Astrocyte (in vitro differentiated cells and primary cell): Measurements from ENCODE around the gene DBP. TPM values are rescaled to one million over a fixed set of nuclear protein-coding genes. Genes with fewer than 3 reads are reported as not detected.

ENCODE experiments used
- DNase-seq: peaks from one replicate; pipeline ENCODE4 v3.0.0-alpha.2; 2010; ENCODE audit warnings: low read depth
- FAIRE-seq: peaks from 2 replicates; lab custom pipeline; 2011; peaks lifted over from hg19 to GRCh38; lab: Jason Lieb, UNC
- H2AFZ ChIP-seq: 2 replicates; pipeline ENCODE4 v1.6.0; 2012; ENCODE audit warnings: low read depth, low read length, inconsistent platforms
- H3K27ac ChIP-seq: 2 replicates; pipeline ENCODE4 v1.5.1; 2011; ENCODE audit warnings: low read depth, low read length, inconsistent platforms
- H3K27me3 ChIP-seq: 2 replicates; pipeline ENCODE4 v1.6.0; 2011; ENCODE audit warnings: low read length, inconsistent platforms; ENCODE audit not compliant: insufficient read depth
- H3K36me3 ChIP-seq: 2 replicates; pipeline ENCODE4 v1.5.1; 2011; ENCODE audit warnings: low read length, inconsistent platforms; ENCODE audit not compliant: insufficient read depth
- H3K4me1 ChIP-seq: 2 replicates; pipeline ENCODE4 v1.5.1; 2011; ENCODE audit warnings: low read length, inconsistent platforms; ENCODE audit not compliant: insufficient read depth
- H3K4me2 ChIP-seq: 2 replicates; pipeline ENCODE4 v1.6.0; 2012; ENCODE audit warnings: low read length, inconsistent platforms
- H3K4me3 ChIP-seq: 2 replicates; pipeline ENCODE4 v1.5.1; 2011; ENCODE audit warnings: low read depth, mild to moderate bottlenecking, low read length, inconsistent platforms; ENCODE audit not compliant: insufficient read depth
- H3K79me2 ChIP-seq: 2 replicates; pipeline ENCODE4 v1.6.0; 2012; ENCODE audit warnings: mild to moderate bottlenecking, low read length, inconsistent platforms; ENCODE audit not compliant: insufficient read depth
- H3K9ac ChIP-seq: 2 replicates; pipeline ENCODE4 v1.6.0; 2012; ENCODE audit warnings: mild to moderate bottlenecking, low read length, inconsistent platforms
- H3K9me3 ChIP-seq: 2 replicates; pipeline ENCODE4 v1.5.1; 2012; ENCODE audit warnings: low read depth, mild to moderate bottlenecking, low read length, inconsistent platforms; ENCODE audit not compliant: insufficient read depth
- H4K20me1 ChIP-seq: 2 replicates; pipeline ENCODE4 v1.6.0; 2012; ENCODE audit warnings: low read length, inconsistent platforms; ENCODE audit not compliant: insufficient read depth
- H3K27ac Mint-ChIP-seq: one replicate; pipeline ENCODE4 v1.8.0; 2021; ENCODE audit warnings: mild to moderate bottlenecking, mixed read lengths; ENCODE audit not compliant: unreplicated experiment
- H3K27me3 Mint-ChIP-seq: one replicate; pipeline ENCODE4 v1.8.0; 2021; ENCODE audit warnings: low read depth, mixed read lengths; ENCODE audit not compliant: unreplicated experiment
- H3K36me3 Mint-ChIP-seq: one replicate; pipeline ENCODE4 v1.8.0; 2021; ENCODE audit warnings: low read depth, mixed read lengths; ENCODE audit not compliant: unreplicated experiment
- H3K4me1 Mint-ChIP-seq: one replicate; pipeline ENCODE4 v1.8.0; 2021; ENCODE audit warnings: low read depth, mixed read lengths; ENCODE audit not compliant: unreplicated experiment
- H3K4me3 Mint-ChIP-seq: one replicate; pipeline ENCODE4 v1.8.0; 2021; ENCODE audit warnings: mild to moderate bottlenecking, moderate library complexity, mixed read lengths; ENCODE audit not compliant: unreplicated experiment
- H3K9me3 Mint-ChIP-seq: one replicate; pipeline ENCODE4 v1.8.0; 2021; ENCODE audit warnings: mild to moderate bottlenecking, mixed read lengths; ENCODE audit not compliant: unreplicated experiment
- EZH2 ChIP-seq: IDR thresholded peaks from 2 replicates; pipeline ENCODE4 v1.6.1; 2012; ENCODE audit warnings: mild to moderate bottlenecking, low read length, inconsistent platforms; ENCODE audit not compliant: insufficient read depth
- total RNA-seq: library from RNA; stranded (reverse); gene quantifications from 2 replicates; pipeline ENCODE4 v1.2.1, GENCODE V29; 2021
- TF ChIP-seq, protein P1 (sequence below): IDR thresholded peaks from 2 replicates; pipeline ENCODE4 v1.5.1; 2011; ENCODE audit warnings: low read depth, mild to moderate bottlenecking, inconsistent platforms, low read length, moderate library complexity; ENCODE audit not compliant: insufficient read depth

DBP gene
- total RNA-seq, 1 donor from 2014 or later = 1.2 TPM

DNA sequence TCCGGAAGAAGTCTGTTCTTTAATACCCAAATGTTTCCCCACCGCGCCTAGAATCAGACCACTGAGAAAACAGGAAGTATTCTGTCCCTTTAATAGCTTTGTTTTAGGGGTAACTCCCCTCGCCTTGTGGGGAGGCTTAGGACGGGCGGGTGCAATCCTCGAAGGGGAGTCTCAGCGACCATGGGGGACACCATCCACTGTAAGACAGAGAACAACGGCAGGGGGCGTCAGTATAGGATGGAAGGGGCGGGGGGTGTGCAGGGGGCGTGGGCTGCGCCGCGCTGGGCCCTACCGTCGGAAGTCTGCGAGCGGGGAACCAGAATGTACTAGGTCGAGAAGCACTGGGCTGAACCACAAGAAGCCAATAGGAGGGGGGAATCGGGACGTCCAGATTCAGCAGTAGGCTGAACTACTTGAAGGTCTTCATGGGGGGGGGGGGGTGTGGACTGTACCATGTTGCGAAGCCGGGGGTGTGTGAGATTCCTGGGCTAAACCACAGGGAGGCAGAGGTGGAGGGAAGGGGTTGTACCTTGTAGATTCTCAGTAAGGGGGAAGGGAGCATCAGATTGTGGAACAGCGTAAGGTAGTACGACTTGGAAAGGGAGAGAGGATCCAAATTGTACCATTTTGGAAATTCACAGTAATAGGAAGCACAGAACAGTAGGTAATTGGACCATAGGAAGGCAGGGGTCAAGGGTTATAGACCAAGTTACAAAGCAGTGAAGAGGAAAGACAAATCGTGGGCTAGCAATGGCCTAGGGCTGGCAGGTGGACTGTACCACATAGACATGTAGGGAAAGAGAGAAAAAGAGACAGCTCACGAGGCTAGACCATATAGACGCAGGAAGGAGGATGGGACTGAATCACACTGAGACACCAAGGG lies 1.0 kb upstream of the DBP start:
- FAIRE-seq = no peak
- peak overlapping the region; percentile 80 for H3K9ac ChIP-seq
- Mint-ChIP-seq H3K27ac (peak overlapping the region; percentile 99), H3K36me3 (peaks cover 2% of the 10 kb centered on the region), H3K27me3 (peaks cover 7% of the 10 kb centered on the region), H3K9me3 (no peaks in the 10 kb centered on the region), H3K4me3 (peak overlapping the region; percentile 83), H3K4me1 (peaks cover 3% of the 10 kb centered on the region)
- H3K9me3 ChIP-seq = no peaks in the 10 kb centered on the region
- H3K4me1 ChIP-seq = peaks cover 34% of the 10 kb centered on the region
- no peak for TF ChIP-seq EZH2
- TF ChIP-seq, protein P1, sequence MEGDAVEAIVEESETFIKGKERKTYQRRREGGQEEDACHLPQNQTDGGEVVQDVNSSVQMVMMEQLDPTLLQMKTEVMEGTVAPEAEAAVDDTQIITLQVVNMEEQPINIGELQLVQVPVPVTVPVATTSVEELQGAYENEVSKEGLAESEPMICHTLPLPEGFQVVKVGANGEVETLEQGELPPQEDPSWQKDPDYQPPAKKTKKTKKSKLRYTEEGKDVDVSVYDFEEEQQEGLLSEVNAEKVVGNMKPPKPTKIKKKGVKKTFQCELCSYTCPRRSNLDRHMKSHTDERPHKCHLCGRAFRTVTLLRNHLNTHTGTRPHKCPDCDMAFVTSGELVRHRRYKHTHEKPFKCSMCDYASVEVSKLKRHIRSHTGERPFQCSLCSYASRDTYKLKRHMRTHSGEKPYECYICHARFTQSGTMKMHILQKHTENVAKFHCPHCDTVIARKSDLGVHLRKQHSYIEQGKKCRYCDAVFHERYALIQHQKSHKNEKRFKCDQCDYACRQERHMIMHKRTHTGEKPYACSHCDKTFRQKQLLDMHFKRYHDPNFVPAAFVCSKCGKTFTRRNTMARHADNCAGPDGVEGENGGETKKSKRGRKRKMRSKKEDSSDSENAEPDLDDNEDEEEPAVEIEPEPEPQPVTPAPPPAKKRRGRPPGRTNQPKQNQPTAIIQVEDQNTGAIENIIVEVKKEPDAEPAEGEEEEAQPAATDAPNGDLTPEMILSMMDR = no peak
- H3K27me3 ChIP-seq = peaks cover 3% of the 10 kb centered on the region
- H3K4me3 ChIP-seq = peak overlapping the region; percentile 64
- peak overlapping the region; percentile 88 for H3K4me2 ChIP-seq
- no peaks in the 10 kb centered on the region for H3K79me2 ChIP-seq
- H3K27ac ChIP-seq = peak overlapping the region; percentile 42
- H3K36me3 ChIP-seq = no peaks in the 10 kb centered on the region
- H4K20me1 ChIP-seq = no peaks in the 10 kb centered on the region
- peak; percentile 94 for DNase-seq
- H2AFZ ChIP-seq = peak overlapping the region; percentile 88

DNA sequence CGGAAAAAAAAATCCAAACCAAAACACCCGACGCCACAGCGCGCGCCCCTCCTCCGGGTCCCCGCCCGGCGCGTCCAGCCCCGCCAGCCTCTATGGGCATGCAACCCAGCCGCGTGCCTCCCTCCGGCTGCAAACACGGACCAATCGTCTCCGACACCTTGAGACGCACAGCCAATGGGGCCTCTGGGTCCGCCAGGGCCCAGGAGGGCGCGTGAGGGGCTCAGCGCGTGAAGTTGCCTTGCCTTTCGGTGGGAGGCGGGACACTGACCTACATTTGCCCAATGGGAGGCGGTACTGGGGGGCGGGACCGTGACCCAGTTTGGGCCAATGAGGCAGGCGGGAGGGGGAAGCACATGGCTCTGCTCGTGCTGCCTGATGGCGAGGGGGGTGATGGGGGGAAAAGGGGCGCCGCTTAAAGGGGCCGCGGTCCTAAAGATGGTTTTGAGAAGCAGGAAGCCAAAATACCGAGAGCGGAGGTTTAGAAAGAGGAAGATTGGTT lies 319 bp upstream of the DBP start:
- TF ChIP-seq, protein P1 = no peak
- no peak for TF ChIP-seq EZH2
- H3K79me2 ChIP-seq = no peaks in the 10 kb centered on the region
- peak overlapping the region; percentile 80 for H3K9ac ChIP-seq
- H3K4me2 ChIP-seq = peak overlapping the region; percentile 88
- no peak for FAIRE-seq
- H3K27me3 ChIP-seq = peaks cover 3% of the 10 kb centered on the region
- no peaks in the 10 kb centered on the region for H4K20me1 ChIP-seq
- H3K27ac Mint-ChIP-seq = peak overlapping the region; percentile 99
- H3K9me3 Mint-ChIP-seq = no peaks in the 10 kb centered on the region
- peak overlapping the region; percentile 83 for H3K4me3 Mint-ChIP-seq
- no peaks in the 10 kb centered on the region for H3K36me3 Mint-ChIP-seq
- peaks cover 34% of the 10 kb centered on the region for H3K4me1 ChIP-seq
- peak overlapping the region; percentile 42 for H3K27ac ChIP-seq
- H3K9me3 ChIP-seq = no peaks in the 10 kb centered on the region
- peaks cover 5% of the 10 kb centered on the region for H3K27me3 Mint-ChIP-seq
- H3K4me3 ChIP-seq = peak overlapping the region; percentile 64
- H3K36me3 ChIP-seq = no peaks in the 10 kb centered on the region
- H3K4me1 Mint-ChIP-seq = peaks cover 3% of the 10 kb centered on the region
- H2AFZ ChIP-seq = peak overlapping the region; percentile 88
- DNase-seq = peak; percentile 97
